Lung (tissue), 12 donors: Measurements from ENCODE around the gene ZNRF1. TPM values are rescaled to one million over a fixed set of nuclear protein-coding genes. Genes with fewer than 3 reads are reported as not detected.

Source experiments
- ATAC-seq: fragments of 200-7000 bp; cut with Tn5 transposase; one replicate; pipeline ENCODE4 v1.9.1; 2020; ENCODE audit warnings: moderate number of reproducible peaks; ENCODE audit not compliant: insufficient read depth, low FRiP score
- DNase-seq, 3 donors: peaks; one replicate each; pipeline ENCODE4 v3.0.0-alpha.2; 2013 to 2017
- H3K27ac ChIP-seq, 2 donors: one replicate each; pipeline ENCODE4 v1.5.1; 2013; ENCODE audit warnings: mild to moderate bottlenecking in 2 of 2, moderate library complexity in 2 of 2, control low read depth in 1 of 2, inconsistent platforms in 1 of 2, low read depth in 1 of 2, low read length in 1 of 2
- H3K27me3 ChIP-seq, 3 donors: one replicate each; pipeline ENCODE4 v1.5.1; 2013; ENCODE audit warnings: low read length in 2 of 3; ENCODE audit not compliant: control insufficient read depth in 3 of 3, insufficient read depth in 3 of 3
- H3K36me3 ChIP-seq, 4 donors: one replicate each; pipeline ENCODE4 v1.5.1; 2013; ENCODE audit warnings: low read length in 4 of 4, mild to moderate bottlenecking in 1 of 4, moderate library complexity in 1 of 4; ENCODE audit not compliant: control insufficient read depth in 4 of 4, insufficient read depth in 4 of 4
- H3K4me1 ChIP-seq, 5 donors: one replicate each; pipeline ENCODE4 v1.5.1; 2013; ENCODE audit warnings: low read length in 5 of 5, mild to moderate bottlenecking in 2 of 5, moderate library complexity in 1 of 5; ENCODE audit not compliant: control insufficient read depth in 5 of 5, insufficient read depth in 5 of 5
- H3K4me3 ChIP-seq: one replicate; pipeline ENCODE4 v1.5.1; 2013; ENCODE audit warnings: mild to moderate bottlenecking, control low read depth, moderate library complexity
- H3K9ac ChIP-seq, 2 donors: one replicate each; pipeline ENCODE4 v1.5.1; 2013; ENCODE audit warnings: low read length in 2 of 2, control low read depth in 1 of 2; ENCODE audit not compliant: insufficient read depth in 1 of 2
- H3K9me3 ChIP-seq, 4 donors: one replicate each; pipeline ENCODE4 v1.5.1; 2013; ENCODE audit warnings: low read length in 3 of 4, mild to moderate bottlenecking in 1 of 4, moderate library complexity in 1 of 4; ENCODE audit not compliant: control insufficient read depth in 4 of 4, insufficient read depth in 3 of 4
- CTCF ChIP-seq: IDR thresholded peaks from 2 replicates; pipeline ENCODE4 v1.5.1; 2012; ENCODE audit warnings: mild to moderate bottlenecking; ENCODE audit errors: control extremely low read depth, extremely low read depth
- WGBS, 2 donors: extraction: QIAGEN DNeasy Blood & Tissue Kit; methylation state at CpG; one replicate each; pipeline ENCODE4 v1.1.7; 2013; 5-methylcytosine and 5-hydroxymethylcytosine counted together
- polyA plus RNA-seq, 2 donors: library from polyadenylated mRNA; stranded (reverse); fragments of 200-250 nt; gene quantifications; one replicate each; pipeline ENCODE4 v1.2.1, GENCODE V29; 2013
- total RNA-seq, 2 donors: library from RNA; depleted of rRNA in 1 of 2; stranded (reverse); fragments of >200 nt in 1 of 2; gene quantifications; one replicate each; pipeline ENCODE4 v1.2.1, GENCODE V29; 2014 to 2021
- donor health status: control.
- donor health status: control.
- donor health status: Bipolar disorder and iron deficiency.
- donor health status: healthy.
- donor health status: DM: yes; HTN: yes; CAD: no.

ZNRF1 gene
- total and polyA plus RNA-seq, 4 donors = 8.9 to 25.1 (median 16.2) TPM

DNA sequence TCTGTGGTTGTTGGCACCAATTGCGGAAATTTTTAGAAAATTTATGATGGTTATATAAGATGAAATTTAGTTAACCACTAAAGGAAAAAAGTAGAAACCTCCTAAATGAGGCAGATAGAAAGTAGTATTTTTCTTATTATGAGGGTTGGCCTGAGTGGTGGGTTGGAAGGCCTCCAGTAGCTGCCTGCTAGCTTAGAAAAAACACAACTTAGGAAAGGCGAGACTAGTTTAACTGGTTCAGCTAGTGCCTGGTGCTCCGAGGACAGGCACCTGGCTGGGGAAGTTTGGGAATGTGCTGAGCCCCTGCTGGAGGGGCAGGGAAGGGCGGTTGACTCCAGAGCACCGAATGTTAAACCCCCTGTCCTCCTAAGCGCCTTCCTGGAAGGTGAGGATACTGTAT lies 97.8 kb downstream of the ZNRF1 start:
- ATAC-seq (peak; percentile 10), DNase-seq (peak; percentile 70 to 90 (median 72))
- WGBS, 2 donors = 52 to 64% methylated on average over 6 of the region's 6 CpGs
- Histone ChIP-seq H3K4me3 (no peak overlapping the region), H3K27me3 (no peaks in the 10 kb centered on the region), H3K36me3 (peaks cover 0 to 12% (median 3%) of the 10 kb centered on the region in 4 donors), H3K9me3 (no peaks in the 10 kb centered on the region), H3K4me1 (peaks cover 3 to 41% (median 31%) of the 10 kb centered on the region in 5 donors), H3K27ac (peak overlapping the region in 1 of 2 donors; percentile 12), H3K9ac (peak overlapping the region in 1 of 2 donors; percentile 34)
- no peak for TF ChIP-seq CTCF

GRCh38 chr16:75097191-75097761 lies 98.5 kb downstream of the ZNRF1 start:
- no peaks in the 10 kb centered on the region for H3K9me3 ChIP-seq
- no peaks in the 10 kb centered on the region for H3K27me3 ChIP-seq
- H3K27ac ChIP-seq = peak overlapping the region in 1 of 2 donors; percentile 78
- H3K36me3 ChIP-seq = peaks cover 0 to 12% (median 3%) of the 10 kb centered on the region in 4 donors
- DNase-seq (no peak), ATAC-seq (no peak)
- no peak overlapping the region for H3K4me3 ChIP-seq
- no peak for TF ChIP-seq CTCF
- peaks cover 3 to 41% (median 31%) of the 10 kb centered on the region in 5 donors for H3K4me1 ChIP-seq
- 86 to 89% methylated on average over 10 of the region's 10 CpGs for WGBS, 2 donors
- peak overlapping the region in 1 of 2 donors; percentile 34 for H3K9ac ChIP-seq

DNA sequence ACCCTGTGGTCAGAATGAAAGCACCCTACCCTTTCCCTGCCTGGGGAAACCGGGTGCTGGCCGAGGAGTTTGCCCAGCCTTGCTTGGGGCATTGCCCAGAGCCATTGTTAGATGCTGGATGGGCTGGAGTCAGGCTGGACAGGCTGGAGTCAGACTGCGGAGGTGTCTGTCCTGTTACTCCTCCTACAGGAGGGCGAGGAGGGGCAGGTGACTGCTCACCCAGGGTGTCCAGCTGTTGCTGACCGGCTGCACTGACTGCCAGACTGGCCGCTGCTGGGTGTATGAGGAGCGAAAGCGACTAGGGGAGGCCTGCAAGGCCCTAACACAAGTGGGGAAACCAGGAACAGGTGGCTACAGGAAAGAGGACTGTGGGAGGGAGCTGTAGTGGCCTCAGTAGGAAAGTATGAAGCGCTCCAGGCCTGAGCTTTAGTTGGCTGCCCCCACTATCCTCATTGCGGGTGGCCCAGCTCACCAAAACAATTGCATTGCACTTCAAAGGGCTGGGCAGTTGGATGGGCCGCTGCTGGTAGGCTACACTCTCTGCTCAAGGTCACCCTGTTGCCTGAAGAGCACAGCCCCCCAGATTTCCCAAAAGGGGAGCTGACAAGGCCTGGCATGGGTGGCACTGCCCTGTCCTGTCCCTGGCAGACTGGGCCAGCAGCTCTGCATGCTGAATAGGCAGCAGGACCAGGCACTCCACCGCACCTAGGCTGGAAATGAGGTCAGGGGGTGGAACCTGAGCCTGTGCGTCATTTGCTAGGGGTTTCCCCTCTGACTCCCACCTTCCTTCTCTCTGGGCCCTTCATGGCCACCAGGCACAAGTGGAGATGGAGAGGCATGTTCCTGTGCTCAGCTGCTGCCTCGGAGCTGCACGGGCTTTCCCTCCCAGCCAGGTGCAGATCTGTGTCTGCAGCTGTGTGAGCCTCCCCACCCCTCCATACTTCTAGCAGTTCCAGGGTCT lies 99.4 kb downstream of the ZNRF1 start:
- Histone ChIP-seq H3K4me1 (peaks cover 0 to 41% (median 29%) of the 10 kb centered on the region in 5 donors), H3K9ac (no peak overlapping the region), H3K4me3 (no peak overlapping the region), H3K36me3 (peaks cover 0 to 12% (median 3%) of the 10 kb centered on the region in 4 donors), H3K27ac (peak overlapping the region in 1 of 2 donors; percentile 78), H3K9me3 (no peaks in the 10 kb centered on the region), H3K27me3 (no peaks in the 10 kb centered on the region)
- no peak for DNase-seq
- ATAC-seq = peak; percentile 47
- 69 to 83% methylated on average over 15 of the region's 15 CpGs for WGBS, 2 donors
- TF ChIP-seq CTCF = no peak
